ENCODE data around the gene TAF1C.

Gene TAF1C

GRCh38 chr16:84177741-84178073 is 9.2 kb downstream of the TAF1C start:
- H3K79me2 ChIP-seq (ENCODE audit: low read length), result no peaks in the 10 kb centered on the region
- H3F3A ChIP-seq (ENCODE audit: insufficient read depth, low read length), result no peaks in the 10 kb centered on the region
- H3K9me2 ChIP-seq (replicated peaks; ENCODE audit: insufficient read depth, low read length), result no peaks in the 10 kb centered on the region
- peaks cover 12% of the 10 kb centered on the region; the same call in 1 of the 2 replicates for H3K4me1 ChIP-seq (ENCODE audit: low read length)
- no peaks in the 10 kb centered on the region for H3K9me3 ChIP-seq (replicated peaks; ENCODE audit: insufficient read depth, low read length)
- H3K27me3 ChIP-seq (replicated peaks; ENCODE audit: insufficient read depth, low read length), result no peaks in the 10 kb centered on the region
- no peaks in the 10 kb centered on the region for H3K36me3 ChIP-seq (replicated peaks; ENCODE audit: insufficient read depth, low read length)
- no peak for DNase-seq
- TF ChIP-seq EZH2 (optimal IDR thresholded peaks at IDR 0.05; ENCODE audit: low read depth, low read length), result no peak
- TF ChIP-seq EZH2phosphoT487 (IDR thresholded peaks at IDR 0.05; ENCODE audit: low read length), result no peak
- no peak for TF ChIP-seq CTCF (IDR thresholded peaks at IDR 0.05; ENCODE audit: low read length)
- no peak overlapping the region for H3K9ac ChIP-seq (ENCODE audit: low read length)
- H2AFZ ChIP-seq (ENCODE audit: low read length), result no peak overlapping the region
- H4K20me1 ChIP-seq (ENCODE audit: insufficient read depth, low read length), result no peaks in the 10 kb centered on the region
- H3K4me2 ChIP-seq (ENCODE audit: low read depth, low read length), result no peak overlapping the region
- no peak overlapping the region for H3K27ac ChIP-seq (ENCODE audit: low read length)
- H3K4me3 ChIP-seq (ENCODE audit: low read length), result no peak overlapping the region

GRCh38 chr16:84176192-84177053 is 10.4 kb downstream of the TAF1C start:
- H2AFZ ChIP-seq (ENCODE audit: low read length), result 0 out of 2 replicates have a peak overlapping the region, but pooled peaks have one; percentile 30
- H3K9ac ChIP-seq (ENCODE audit: low read length), result peak overlapping the region; percentile 69
- H3K27me3 ChIP-seq (replicated peaks; ENCODE audit: insufficient read depth, low read length), result no peaks in the 10 kb centered on the region
- DNase-seq, result no peak
- H3K79me2 ChIP-seq (ENCODE audit: low read length), result no peaks in the 10 kb centered on the region
- no peak for TF ChIP-seq CTCF (IDR thresholded peaks at IDR 0.05; ENCODE audit: low read length)
- TF ChIP-seq EZH2phosphoT487 (IDR thresholded peaks at IDR 0.05; ENCODE audit: low read length), result no peak
- TF ChIP-seq EZH2 (optimal IDR thresholded peaks at IDR 0.05; ENCODE audit: low read depth, low read length), result no peak
- H3K4me2 ChIP-seq (ENCODE audit: low read depth, low read length), result peak overlapping the region; percentile 68
- no peaks in the 10 kb centered on the region for H4K20me1 ChIP-seq (ENCODE audit: insufficient read depth, low read length)
- peak overlapping the region; percentile 27; the same call in 1 of the 2 replicates for H3K4me3 ChIP-seq (ENCODE audit: low read length)
- H3K4me1 ChIP-seq (ENCODE audit: low read length), result peaks cover 12% of the 10 kb centered on the region; the same call in 1 of the 2 replicates
- H3K9me2 ChIP-seq (replicated peaks; ENCODE audit: insufficient read depth, low read length), result no peaks in the 10 kb centered on the region
- H3K27ac ChIP-seq (ENCODE audit: low read length), result peak overlapping the region; percentile 80; the same call in 1 of the 2 replicates
- H3F3A ChIP-seq (ENCODE audit: insufficient read depth, low read length), result no peaks in the 10 kb centered on the region
- H3K9me3 ChIP-seq (replicated peaks; ENCODE audit: insufficient read depth, low read length), result no peaks in the 10 kb centered on the region
- H3K36me3 ChIP-seq (replicated peaks; ENCODE audit: insufficient read depth, low read length), result no peaks in the 10 kb centered on the region

GRCh38 chr16:84175350-84176081 is 11.3 kb downstream of the TAF1C start:
- peak overlapping the region; percentile 69 for H3K9ac ChIP-seq (ENCODE audit: low read length)
- peak overlapping the region; percentile 80 for H3K27ac ChIP-seq (ENCODE audit: low read length)
- no peaks in the 10 kb centered on the region for H4K20me1 ChIP-seq (ENCODE audit: insufficient read depth, low read length)
- H2AFZ ChIP-seq (ENCODE audit: low read length), result peak overlapping the region; percentile 30; the same call in 1 of the 2 replicates
- peak overlapping the region; percentile 30; the same call in 1 of the 2 replicates for H3K4me3 ChIP-seq (ENCODE audit: low read length)
- no peaks in the 10 kb centered on the region for H3K36me3 ChIP-seq (replicated peaks; ENCODE audit: insufficient read depth, low read length)
- H3K27me3 ChIP-seq (replicated peaks; ENCODE audit: insufficient read depth, low read length), result no peaks in the 10 kb centered on the region
- peaks cover 12% of the 10 kb centered on the region; the same call in 1 of the 2 replicates for H3K4me1 ChIP-seq (ENCODE audit: low read length)
- no peaks in the 10 kb centered on the region for H3K79me2 ChIP-seq (ENCODE audit: low read length)
- no peak for TF ChIP-seq EZH2 (optimal IDR thresholded peaks at IDR 0.05; ENCODE audit: low read depth, low read length)
- peak; percentile 74 for TF ChIP-seq CTCF (IDR thresholded peaks at IDR 0.05; ENCODE audit: low read length)
- no peaks in the 10 kb centered on the region for H3K9me3 ChIP-seq (replicated peaks; ENCODE audit: insufficient read depth, low read length)
- H3F3A ChIP-seq (ENCODE audit: insufficient read depth, low read length), result no peaks in the 10 kb centered on the region
- H3K4me2 ChIP-seq (ENCODE audit: low read depth, low read length), result peak overlapping the region; percentile 68
- DNase-seq, result peak; percentile 39
- H3K9me2 ChIP-seq (replicated peaks; ENCODE audit: insufficient read depth, low read length), result no peaks in the 10 kb centered on the region
